CD4-positive, alpha-beta T cell (primary cell): ENCODE data around the gene ZNF607. TPM values are rescaled to one million over a fixed set of nuclear protein-coding genes. Genes with fewer than 3 reads are reported as not detected.

ENCODE experiments used
- ATAC-seq: fragments of 200-7000 bp; cut with Tn5 transposase; one replicate; pipeline ENCODE4 v1.10.0; 2022; ENCODE audit warnings: mild to moderate bottlenecking; ENCODE audit not compliant: poor library complexity
- CTCF ChIA-PET: fragments of 350-600 bp; sonication (Branson Sonifier 250); formaldehyde crosslinking; loops from one replicate; lab custom pipeline; 2021; ENCODE audit warnings: antibody characterized with exemption, inconsistent platforms; lab: Charles Lee
- POLR2A ChIA-PET: fragments of 350-600 bp; sonication (Branson Sonifier 250); formaldehyde crosslinking; loops from one replicate; lab custom pipeline; 2021; ENCODE audit warnings: antibody characterized with exemption, inconsistent platforms; lab: Charles Lee
- DNase-seq, 14 experiments: peaks; one replicate each; pipeline ENCODE4 v3.0.0-alpha.2; 2013 to 2020; ENCODE audit warnings: mixed read lengths in 2 of 14
- H3K27ac ChIP-seq, 2 donors: one replicate each; pipeline versions ENCODE4 v1.5.1 to v1.7.0; 2013; ENCODE audit warnings: low read length in 2 of 2, low read depth in 1 of 2, mild to moderate bottlenecking in 1 of 2
- H3K27me3 ChIP-seq, 2 experiments: 1 replicate in 1 of 2; 2 replicates in 1 of 2; pipeline versions ENCODE4 v1.6.1 to v1.7.0; 2013; ENCODE audit warnings: low read length in 2 of 2, control low read depth in 1 of 2, mild to moderate bottlenecking in 1 of 2, moderate library complexity in 1 of 2; ENCODE audit not compliant: insufficient read depth in 2 of 2, control insufficient read depth in 1 of 2
- H3K36me3 ChIP-seq: one replicate; pipeline ENCODE4 v1.6.1; 2013; ENCODE audit warnings: low read length, control low read depth; ENCODE audit not compliant: insufficient read depth
- H3K4me1 ChIP-seq: one replicate; pipeline ENCODE4 v1.6.1; 2013; ENCODE audit warnings: low read length, control low read depth; ENCODE audit not compliant: insufficient read depth
- H3K4me3 ChIP-seq: one replicate; pipeline ENCODE4 v1.5.1; 2013; ENCODE audit warnings: mild to moderate bottlenecking, low read length, moderate library complexity
- H3K9me3 ChIP-seq, 2 experiments: 1 replicate in 1 of 2; 2 replicates in 1 of 2; pipeline versions ENCODE4 v1.6.1 to v1.7.0; 2013; ENCODE audit warnings: low read length in 2 of 2, mild to moderate bottlenecking in 2 of 2, control low read depth in 1 of 2, moderate library complexity in 1 of 2; ENCODE audit not compliant: control insufficient read depth in 1 of 2, insufficient read depth in 1 of 2
- H3K27ac Mint-ChIP-seq: one replicate; pipeline ENCODE4 v1.8.0; 2020; ENCODE audit warnings: mixed read lengths
- H3K27me3 Mint-ChIP-seq: one replicate; pipeline ENCODE4 v1.8.0; 2021; ENCODE audit warnings: mixed read lengths
- H3K36me3 Mint-ChIP-seq: one replicate; pipeline ENCODE4 v1.8.0; 2021; ENCODE audit warnings: low read depth, mixed read lengths
- H3K4me1 Mint-ChIP-seq: one replicate; pipeline ENCODE4 v1.8.0; 2021; ENCODE audit warnings: low read depth, mixed read lengths
- H3K4me3 Mint-ChIP-seq: one replicate; pipeline ENCODE4 v1.8.0; 2020; ENCODE audit warnings: mild to moderate bottlenecking, mixed read lengths
- H3K9me3 Mint-ChIP-seq: one replicate; pipeline ENCODE4 v1.8.0; 2020; ENCODE audit warnings: mixed read lengths
- intact Hi-C, 2 experiments: fragments of 100-400 bp; cut with DNase I in 1 of 2; cut with micrococcal nuclease in 1 of 2; formaldehyde crosslinking; loops; one replicate each; pipeline versions ENCODE4 v1.15.1 to v1.9.0; 2023 to 2025; cut with DNase I, micrococcal nuclease
- total RNA-seq, 174 experiments: library from RNA in 2 of 174; stranded (reverse) in 2 of 174; gene quantifications; one replicate each; pipeline ENCODE4 v1.2.3 and lab custom pipeline; 2021 to 2026
- TF ChIP-seq, protein P1 (sequence below): fragments of 200-600 bp; IDR thresholded peaks from one replicate; pipeline ENCODE4 v1.8.0; 2022; ENCODE audit warnings: antibody characterized with exemption, mild to moderate bottlenecking

ZNF607 gene
- total RNA-seq, 2 experiments from 2014 or later = 2.2 to 2.3 TPM

DNA sequence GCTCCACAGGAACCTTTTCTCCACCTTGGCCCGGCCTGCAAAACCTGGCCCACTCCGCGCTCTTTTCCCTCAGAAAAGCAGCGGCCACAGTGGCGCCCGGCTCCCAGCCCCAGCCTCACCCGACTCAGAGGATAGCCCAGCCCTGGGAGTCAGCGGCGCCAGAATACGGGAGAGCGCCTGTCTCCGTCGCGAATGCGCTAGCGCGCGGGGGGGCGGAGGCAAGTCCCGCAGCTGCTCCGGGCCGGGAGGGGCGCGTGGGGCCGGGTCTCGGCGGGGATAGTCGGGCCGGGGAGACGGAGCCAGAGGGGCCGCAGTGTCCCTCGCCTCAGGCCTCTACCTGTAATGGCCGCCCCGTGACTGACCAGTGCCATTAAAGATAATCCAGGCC, 64.3 kb downstream of the ZNF607 start, which contains the start of gene ZFP30:
TSS of gene ZFP30 (minus strand) at position 165 of the 388 bp plus-strand sequence. CDS start 7,643 bp downstream, outside the sequence.
- intact Hi-C loops = loop anchor here (1.0 to 5.0 kb wide), 5 partner anchors 36 to 188 kb away; partner anchors contain the start of genes ZNF540 (in 1 of the 2), ZNF569 (in 1 of the 2), ZNF571 (in 1 of the 2) and ZNF573 (in 1 of the 2)

DNA sequence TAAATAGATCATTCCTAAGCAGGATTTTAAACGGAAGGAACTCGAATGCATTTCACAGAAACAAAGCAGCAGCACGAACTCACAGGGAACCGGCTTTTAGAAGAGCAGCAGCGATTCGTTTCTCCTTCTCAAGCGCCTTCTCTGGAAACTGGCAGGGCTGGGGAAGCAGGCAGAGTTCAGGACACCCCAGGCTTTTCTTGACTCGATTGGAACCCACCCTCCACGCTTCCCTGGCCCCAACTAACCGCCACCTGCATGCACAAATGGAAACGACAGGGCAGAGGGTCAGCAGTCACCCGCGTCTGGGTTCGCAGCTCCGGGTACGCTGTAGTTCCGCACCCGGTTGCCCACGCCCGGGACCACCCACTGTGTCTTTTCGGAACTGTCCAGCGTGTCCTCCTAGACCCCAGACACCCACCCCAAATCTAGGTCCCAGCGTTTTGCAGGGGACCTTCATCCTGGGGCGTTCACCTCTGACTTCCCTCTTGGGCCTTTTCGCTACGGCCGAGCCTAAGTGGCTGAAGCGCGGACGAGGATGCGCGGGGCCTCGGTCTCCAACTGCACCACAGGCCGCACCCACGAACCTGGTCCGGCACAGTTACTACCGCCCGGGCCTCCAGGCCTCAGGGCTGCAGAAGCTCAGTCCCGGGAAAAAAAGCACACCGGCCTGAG, 64.8 kb downstream of the ZNF607 start:
- H3K4me1 Mint-ChIP-seq = peaks cover 41% of the 10 kb centered on the region

More for the DNA sequence above, 64.3 kb downstream of the ZNF607 start, which contains the start of gene ZFP30:
- Histone ChIP-seq H3K9me3 (peaks cover 0 to 14% of the 10 kb centered on the region in 2 experiments), H3K4me1 (peaks cover 14% of the 10 kb centered on the region), H3K27me3 (no peaks in the 10 kb centered on the region), H3K36me3 (no peaks in the 10 kb centered on the region), H3K27ac (peak within 1 kb of the TSS; percentile 83 to 91), H3K4me3 (peak within 1 kb of the TSS; percentile 82)
- Mint-ChIP-seq H3K36me3 (peaks cover 46% of the 10 kb centered on the region), H3K9me3 (no peaks in the 10 kb centered on the region), H3K27me3 (no peaks in the 10 kb centered on the region), H3K4me1 (peaks cover 41% of the 10 kb centered on the region), H3K27ac (peak within 1 kb of the TSS; percentile 98), H3K4me3 (peak within 1 kb of the TSS; percentile 99)
- DNase-seq = peak; percentile 48 to 89 (median 73)
- POLR2A ChIA-PET = interaction anchor here (0.6 to 3.0 kb wide), 8 partner anchors 12 to 1082 kb away, joined by 3 to 20 read pairs (median 4); partner anchors contain the start of genes ZNF529, ZNF540, ZNF569 and ZNF571
- ATAC-seq = peak; percentile 74
- TF ChIP-seq, protein P1, sequence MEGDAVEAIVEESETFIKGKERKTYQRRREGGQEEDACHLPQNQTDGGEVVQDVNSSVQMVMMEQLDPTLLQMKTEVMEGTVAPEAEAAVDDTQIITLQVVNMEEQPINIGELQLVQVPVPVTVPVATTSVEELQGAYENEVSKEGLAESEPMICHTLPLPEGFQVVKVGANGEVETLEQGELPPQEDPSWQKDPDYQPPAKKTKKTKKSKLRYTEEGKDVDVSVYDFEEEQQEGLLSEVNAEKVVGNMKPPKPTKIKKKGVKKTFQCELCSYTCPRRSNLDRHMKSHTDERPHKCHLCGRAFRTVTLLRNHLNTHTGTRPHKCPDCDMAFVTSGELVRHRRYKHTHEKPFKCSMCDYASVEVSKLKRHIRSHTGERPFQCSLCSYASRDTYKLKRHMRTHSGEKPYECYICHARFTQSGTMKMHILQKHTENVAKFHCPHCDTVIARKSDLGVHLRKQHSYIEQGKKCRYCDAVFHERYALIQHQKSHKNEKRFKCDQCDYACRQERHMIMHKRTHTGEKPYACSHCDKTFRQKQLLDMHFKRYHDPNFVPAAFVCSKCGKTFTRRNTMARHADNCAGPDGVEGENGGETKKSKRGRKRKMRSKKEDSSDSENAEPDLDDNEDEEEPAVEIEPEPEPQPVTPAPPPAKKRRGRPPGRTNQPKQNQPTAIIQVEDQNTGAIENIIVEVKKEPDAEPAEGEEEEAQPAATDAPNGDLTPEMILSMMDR = no peak
- CTCF ChIA-PET = no interaction called here

DNA sequence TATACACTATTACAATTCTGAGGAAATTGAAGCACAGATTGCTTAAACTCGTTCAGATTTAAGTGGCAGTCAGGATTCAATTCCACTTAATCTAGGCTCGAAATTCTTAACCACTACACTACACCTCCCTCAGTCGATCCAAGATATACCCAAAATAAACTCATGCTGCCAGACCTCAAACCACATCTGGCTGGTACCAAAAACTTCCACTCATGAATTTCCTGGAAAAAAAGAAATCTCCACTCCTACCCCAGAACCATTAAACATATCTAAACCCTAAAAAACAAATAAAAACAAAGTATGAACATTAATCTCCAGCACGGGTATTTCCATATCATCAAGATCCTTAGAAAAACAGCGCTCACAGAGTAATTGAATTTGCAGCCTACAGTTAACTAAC, 65.4 kb downstream of the ZNF607 start:
- H3K27me3 Mint-ChIP-seq = no peaks in the 10 kb centered on the region
- H3K4me1 Mint-ChIP-seq = peaks cover 41% of the 10 kb centered on the region
- H3K4me3 ChIP-seq = peak overlapping the region; percentile 82
- peaks cover 58% of the 10 kb centered on the region for H3K36me3 Mint-ChIP-seq
- peak overlapping the region; percentile 99 for H3K4me3 Mint-ChIP-seq
- H3K27ac ChIP-seq = peak overlapping the region in 1 of 2 donors; percentile 91
- H3K27ac Mint-ChIP-seq = peak overlapping the region; percentile 98
- H3K27me3 ChIP-seq = no peaks in the 10 kb centered on the region
- H3K36me3 ChIP-seq = peaks cover 6% of the 10 kb centered on the region
- CTCF ChIA-PET = interaction anchor here (1.3 kb wide), 1 partner anchor 60 kb away, joined by 3 read pairs; the partner anchor contains the start of genes ZNF540 and ZNF571
- intact Hi-C loops = loop anchor here in 1 of 2 experiments (2.0 kb wide), 2 partner anchors 59 to 65 kb away; partner anchors contain the start of genes ZNF540, ZNF571 and ZNF607
- H3K4me1 ChIP-seq = peaks cover 14% of the 10 kb centered on the region
- peaks cover 0 to 16% of the 10 kb centered on the region in 2 experiments for H3K9me3 ChIP-seq
- POLR2A ChIA-PET = interaction anchor here (1.9 kb wide), 1 partner anchor 60 kb away, joined by 11 read pairs; the partner anchor contains the start of genes ZNF540 and ZNF571
- no peak for ATAC-seq
- no peak for DNase-seq
- TF ChIP-seq, protein P1 = no peak
- H3K9me3 Mint-ChIP-seq = no peaks in the 10 kb centered on the region

More for the DNA sequence above, 64.8 kb downstream of the ZNF607 start:
- Histone ChIP-seq H3K4me1 (peaks cover 14% of the 10 kb centered on the region), H3K27ac (peak overlapping the region; percentile 83 to 91), H3K9me3 (peaks cover 0 to 12% of the 10 kb centered on the region in 2 experiments), H3K27me3 (no peaks in the 10 kb centered on the region), H3K36me3 (no peaks in the 10 kb centered on the region), H3K4me3 (peak overlapping the region; percentile 82)
- ATAC-seq (peak; percentile 9), DNase-seq (peak in 13 of 14 experiments; percentile 1 to 44 (median 11))
- intact Hi-C loops = loop anchor here (1.0 to 5.0 kb wide), 5 partner anchors 37 to 187 kb away; partner anchors contain the start of genes ZNF540 (in 1 of the 2), ZNF569 (in 1 of the 2), ZNF571 (in 1 of the 2) and ZNF573 (in 1 of the 2)
- CTCF ChIA-PET = no interaction called here
- peak overlapping the region; percentile 98 for H3K27ac Mint-ChIP-seq
- TF ChIP-seq, protein P1 = no peak
- H3K4me3 Mint-ChIP-seq = peak overlapping the region; percentile 99
- no peaks in the 10 kb centered on the region for H3K9me3 Mint-ChIP-seq
- no peaks in the 10 kb centered on the region for H3K27me3 Mint-ChIP-seq
- POLR2A ChIA-PET = interaction anchor here (0.6 to 3.0 kb wide), 8 partner anchors 13 to 1081 kb away, joined by 3 to 20 read pairs (median 4); partner anchors contain the start of genes ZNF529, ZNF540, ZNF569 and ZNF571
- H3K36me3 Mint-ChIP-seq = peaks cover 51% of the 10 kb centered on the region
